Body of pancreas (tissue), 4 donors: ENCODE measurements around the gene MAP3K2. TPM values are rescaled to one million over a fixed set of nuclear protein-coding genes. Genes with fewer than 3 reads are reported as not detected.
"Not testable (repeated sequence)": the region's sequence is repeated elsewhere in the genome, so short reads cannot be mapped to it uniquely, and the experiment has no call there.

Experiments
- ATAC-seq: fragments of 150-250 bp; one replicate; pipeline ENCODE4 v1.9.1; 2016
- DNase-seq, 4 donors: peaks; one replicate each; pipeline ENCODE4 v3.0.0-alpha.2; 2019
- H3K27ac ChIP-seq, 4 donors: fragments of 200-600 bp; sonication (generic); 1 replicate in 3 of 4; 2 replicates in 1 of 4; pipeline versions ENCODE4 v1.5.1 to v1.6.1; 2016 to 2019; ENCODE audit warnings: mild to moderate bottlenecking in 1 of 4, mixed read lengths in 1 of 4, moderate library complexity in 1 of 4
- H3K27me3 ChIP-seq, 2 donors: fragments of 200-600 bp; sonication (generic); one replicate each; pipeline ENCODE4 v1.6.0; 2016; ENCODE audit warnings: mild to moderate bottlenecking in 1 of 2
- H3K36me3 ChIP-seq, 2 donors: fragments of 200-600 bp; sonication (generic); replicated peaks in 1 of 2; 2 replicates each; pipeline ENCODE4 v1.5.1; 2016; ENCODE audit warnings: low read depth in 2 of 2; ENCODE audit not compliant: insufficient read depth in 1 of 2
- H3K4me1 ChIP-seq: fragments of 200-600 bp; sonication (generic); one replicate; pipeline ENCODE4 v1.6.0; 2016
- H3K4me3 ChIP-seq, 2 donors: fragments of 200-600 bp; sonication (generic); 1 replicate in 1 of 2; 2 replicates in 1 of 2; pipeline ENCODE4 v1.5.1; 2016 to 2019
- H3K9me3 ChIP-seq, 3 donors: fragments of 200-600 bp; sonication (generic); 1 replicate in 2 of 3; 2 replicates in 1 of 3; pipeline ENCODE4 v1.5.1; 2016
- CTCF ChIP-seq, 7 experiments: fragments of 450-650 bp in 4 of 7; fragments of 200-600 bp in 3 of 7; sonication (generic) in 3 of 7; IDR thresholded peaks; one replicate each; pipeline ENCODE4 v1.5.1; 2016 to 2019; ENCODE audit warnings: antibody characterized with exemption in 7 of 7
- POLR2A ChIP-seq, 3 donors: fragments of 450-650 bp; IDR thresholded peaks; one replicate each; pipeline ENCODE4 v1.6.1; 2016; ENCODE audit warnings: antibody characterized with exemption in 3 of 3, mild to moderate bottlenecking in 2 of 3
- WGBS, 2 donors: methylation state at CpG; one replicate each; pipeline ENCODE4 v1.1.5; 2017; 5-methylcytosine and 5-hydroxymethylcytosine counted together
- intact Hi-C: fragments of 100-400 bp; cut with DNase I; formaldehyde crosslinking; loops from one replicate; pipeline ENCODE4 v1.15.1; 2023
- total RNA-seq, 2 donors: library from RNA; depleted of rRNA; stranded (reverse); fragments of >200 nt; gene quantifications; one replicate each; pipeline ENCODE4 v1.1.0, GENCODE V29; 2016

Gene MAP3K2
- total RNA-seq, 2 donors from 2014 or later, result 27.8 to 35.3 TPM

GRCh38 chr2:127355407-127356008, 32.3 kb downstream of the MAP3K2 start:
- H3K4me1 ChIP-seq, result peaks cover 12% of the 10 kb centered on the region
- H3K4me3 ChIP-seq, result no peak overlapping the region
- ATAC-seq, result peak; percentile 33
- intact Hi-C loops, result no loop called here
- H3K27me3 ChIP-seq, result no peaks in the 10 kb centered on the region
- H3K27ac ChIP-seq, result no peak overlapping the region
- WGBS, 2 donors, result 73 to 75% methylated on average over 4 of the region's 4 CpGs
- no peaks in the 10 kb centered on the region for H3K36me3 ChIP-seq
- TF ChIP-seq POLR2A (IDR thresholded peaks at IDR 0.05) (no peak), CTCF (IDR thresholded peaks at IDR 0.05) (peak in 6 of 7 experiments; percentile 37 to 53 (median 48))
- peak in 1 of 4 donors; percentile 16 for DNase-seq
- H3K9me3 ChIP-seq, result peaks cover 0 to 4% (median 0%) of the 10 kb centered on the region in 3 donors

- H3K27me3 ChIP-seq, intact Hi-C loops, DNase-seq, H3K27ac ChIP-seq, H3K9me3 ChIP-seq, H3K36me3 ChIP-seq, H3K4me3 ChIP-seq, ATAC-seq: not testable (repeated sequence)
- WGBS, 2 donors, result 45 to 50% methylated on average over 5 of the region's 6 CpGs
- peaks cover 12% of the 10 kb centered on the region for H3K4me1 ChIP-seq
Measured at GRCh38 chr2:127353873-127354676, 33.7 kb downstream of the MAP3K2 start.

GRCh38 chr2:127353223-127353622, 34.6 kb downstream of the MAP3K2 start:
- ATAC-seq, H3K27me3 ChIP-seq, intact Hi-C loops, H3K4me3 ChIP-seq, H3K27ac ChIP-seq, H3K9me3 ChIP-seq, H3K36me3 ChIP-seq, DNase-seq: not testable (repeated sequence)
- 98 to 100% methylated on average over 4 to 20 of the region's 35 CpGs for WGBS, 2 donors
- H3K4me1 ChIP-seq, result peaks cover 12% of the 10 kb centered on the region

- Histone ChIP-seq H3K4me3 (no peak overlapping the region), H3K36me3 (no peaks in the 10 kb centered on the region), H3K4me1 (peaks cover 12% of the 10 kb centered on the region), H3K27ac (no peak overlapping the region), H3K9me3 (peaks cover 0 to 1% (median 0%) of the 10 kb centered on the region in 3 donors), H3K27me3 (no peaks in the 10 kb centered on the region)
- 88 to 97% methylated on average over 2 of the region's 2 CpGs for WGBS, 2 donors
- no peak for DNase-seq
- intact Hi-C loops, result no loop called here
- no peak for ATAC-seq
- TF ChIP-seq CTCF (IDR thresholded peaks at IDR 0.05), result no peak
- no peak for TF ChIP-seq POLR2A (IDR thresholded peaks at IDR 0.05)
Measured at GRCh38 chr2:127351603-127352002, 36.2 kb downstream of the MAP3K2 start.

GRCh38 chr2:127348426-127349000, 39.3 kb downstream of the MAP3K2 start:
- 82 to 87% methylated on average over 1 of the region's 1 CpG for WGBS, 2 donors
- no peak overlapping the region for H3K27ac ChIP-seq
- H3K4me1 ChIP-seq, result peaks cover 20% of the 10 kb centered on the region
- DNase-seq (no peak), ATAC-seq (no peak)
- no peaks in the 10 kb centered on the region for H3K9me3 ChIP-seq
- H3K4me3 ChIP-seq, result no peak overlapping the region
- intact Hi-C loops, result no loop called here
- H3K36me3 ChIP-seq, result no peaks in the 10 kb centered on the region
- H3K27me3 ChIP-seq, result no peaks in the 10 kb centered on the region
- TF ChIP-seq CTCF (IDR thresholded peaks at IDR 0.05), result no peak
- TF ChIP-seq POLR2A (IDR thresholded peaks at IDR 0.05), result no peak
